Stimulated activated CD8-positive, alpha-beta memory T cell treated with anti-CD3 and anti-CD28 coated beads, Interleukin-15, amount 100 ng/mL, for 24 hours (primary cell): ENCODE data around the gene YPEL1.

Source experiments
- DNase-seq: peaks from one replicate; pipeline ENCODE4 v3.0.0-alpha.2; 2020; ENCODE audit warnings: low read depth

YPEL1 gene

GRCh38 chr22:21652547-21653545, 82.7 kb downstream of the YPEL1 start:
- no peak for DNase-seq

- peak; percentile 72 for DNase-seq
These were observed 83.5 kb downstream of the YPEL1 start for GRCh38 chr22:21652010-21652546.

- no peak for DNase-seq
These were observed 84.0 kb downstream of the YPEL1 start for GRCh38 chr22:21651521-21652009.

- no peak for DNase-seq
These were observed 84.6 kb downstream of the YPEL1 start for GRCh38 chr22:21650823-21651520.

- DNase-seq, result no peak
These were observed 85.3 kb downstream of the YPEL1 start for GRCh38 chr22:21650280-21650679.
